Measurements from ENCODE around the gene PCBD2.
"Not testable (repeated sequence)": the region's sequence is repeated elsewhere in the genome, so short reads cannot be mapped to it uniquely, and the experiment has no call there.

The PCBD2 gene

DNA sequence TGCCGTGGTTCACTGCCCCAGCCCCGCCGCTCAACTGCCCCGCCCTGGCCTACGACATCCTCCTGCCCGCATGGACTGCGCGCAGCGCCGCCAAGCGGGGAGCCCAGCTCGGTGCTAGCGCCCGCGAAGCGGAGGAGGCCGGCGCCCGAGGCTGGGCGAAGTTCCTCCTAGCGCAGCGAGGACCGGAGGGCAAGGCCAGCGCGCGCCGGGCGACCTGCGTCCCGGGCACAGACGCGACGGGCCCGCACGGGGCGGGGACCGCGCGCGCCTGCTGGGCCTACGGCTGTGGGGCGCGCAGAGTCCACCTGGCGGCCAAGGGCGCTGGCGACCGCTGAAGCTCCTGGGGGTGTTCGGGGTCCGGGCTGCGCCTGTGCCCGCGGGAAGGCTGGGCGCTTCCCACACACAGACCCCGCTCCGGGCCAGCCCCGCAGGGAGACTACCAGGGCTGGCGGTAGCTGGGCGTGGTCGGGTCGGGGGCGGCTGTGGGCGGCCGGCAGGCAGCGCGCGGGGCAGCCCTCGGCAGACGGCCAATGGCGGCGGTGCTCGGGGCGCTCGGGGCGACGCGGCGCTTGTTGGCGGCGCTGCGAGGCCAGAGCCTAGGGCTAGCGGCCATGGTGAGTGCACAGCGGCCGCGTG is at the start of gene PCBD2:
PCBD2 (plus strand) TSS at position 522 of the 636 bp plus-strand sequence; CDS start at position 531, 9 bp downstream.
- in situ Hi-C loops (cut with MboI; ENCODE audit: low sequenced_read_pairs) = no loop called here

DNA sequence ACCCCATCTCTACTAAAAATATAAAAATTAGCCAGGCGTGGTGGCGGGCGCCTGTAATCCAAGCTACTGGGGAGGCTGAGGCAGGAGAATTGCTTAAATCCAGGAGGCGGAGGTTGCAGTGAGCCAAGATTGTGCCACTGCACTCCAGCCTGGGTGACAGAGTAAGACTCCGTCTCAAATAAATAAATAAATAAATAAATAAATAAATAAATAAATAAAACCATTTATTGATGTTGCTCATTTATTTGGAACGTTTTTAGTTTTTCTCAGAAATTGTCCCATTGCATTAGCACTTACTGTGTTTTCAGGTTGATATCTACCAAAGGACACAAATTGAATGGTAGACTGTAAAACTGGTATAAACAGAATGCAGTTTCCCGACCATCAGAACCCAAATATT is 48.5 kb upstream of the PCBD2 start:
- in situ Hi-C loops (cut with MboI; ENCODE audit: low sequenced_read_pairs) = not testable (repeated sequence)

DNA sequence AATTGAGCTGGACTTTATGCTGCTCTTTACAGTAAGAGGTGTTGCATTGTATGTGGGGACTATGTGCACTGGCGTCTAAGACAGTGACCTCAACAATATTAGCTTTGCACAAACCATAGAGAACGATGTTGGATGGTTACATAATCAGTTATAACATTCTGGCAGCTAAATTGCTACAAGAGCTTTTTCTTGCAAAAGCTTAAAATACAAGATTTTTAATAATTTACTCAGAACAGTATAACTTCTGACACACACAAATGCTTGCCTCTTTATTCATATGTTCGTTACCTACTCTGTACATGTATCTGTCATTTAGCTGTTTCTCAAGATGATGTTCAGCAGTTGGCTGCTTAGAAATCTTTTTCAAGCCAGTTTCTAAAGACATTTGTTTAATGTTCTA is 47.5 kb upstream of the PCBD2 start:
- in situ Hi-C loops (cut with MboI; ENCODE audit: low sequenced_read_pairs) = no loop called here

DNA sequence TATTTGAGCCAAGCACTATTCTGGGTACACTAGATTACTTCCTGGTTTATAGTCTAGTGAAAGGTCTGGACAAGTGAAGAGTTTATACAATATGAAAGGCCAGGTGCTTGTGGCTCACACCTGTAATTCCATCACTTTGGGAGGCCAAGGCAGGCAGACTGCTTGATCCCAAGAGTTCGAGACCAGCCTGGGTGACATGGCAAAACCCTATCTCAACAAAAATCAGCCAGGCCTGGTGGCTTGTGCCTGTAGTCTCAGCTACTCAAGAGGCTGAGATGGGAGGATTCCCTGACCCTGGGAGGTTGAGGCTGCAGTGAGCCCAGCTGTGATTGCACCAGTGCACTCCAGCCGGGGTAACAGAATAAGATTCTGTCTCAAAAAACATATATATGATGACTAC is 40.2 kb upstream of the PCBD2 start:
- in situ Hi-C loops (cut with MboI; ENCODE audit: low sequenced_read_pairs) = no loop called here

DNA sequence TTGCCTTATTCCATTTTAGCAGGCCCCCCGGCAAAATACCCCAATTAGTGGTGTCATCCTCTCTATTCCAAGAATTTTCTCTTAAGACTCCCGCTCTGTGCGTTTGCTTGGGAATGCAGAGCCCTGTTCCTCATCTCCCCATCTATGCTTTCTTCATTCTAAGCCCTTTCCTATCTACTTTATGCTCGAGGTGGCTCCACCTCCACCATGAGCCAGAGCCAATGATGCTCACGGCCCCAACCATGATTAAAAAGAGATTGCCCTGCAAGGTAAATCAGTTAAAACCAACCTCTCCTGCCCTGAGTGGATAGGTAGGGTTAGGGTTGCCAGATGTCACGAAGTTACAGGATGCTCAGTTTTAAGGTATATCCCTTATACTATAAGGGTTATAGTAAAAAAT is 31.4 kb upstream of the PCBD2 start:
- in situ Hi-C loops (cut with MboI; ENCODE audit: low sequenced_read_pairs) = no loop called here

DNA sequence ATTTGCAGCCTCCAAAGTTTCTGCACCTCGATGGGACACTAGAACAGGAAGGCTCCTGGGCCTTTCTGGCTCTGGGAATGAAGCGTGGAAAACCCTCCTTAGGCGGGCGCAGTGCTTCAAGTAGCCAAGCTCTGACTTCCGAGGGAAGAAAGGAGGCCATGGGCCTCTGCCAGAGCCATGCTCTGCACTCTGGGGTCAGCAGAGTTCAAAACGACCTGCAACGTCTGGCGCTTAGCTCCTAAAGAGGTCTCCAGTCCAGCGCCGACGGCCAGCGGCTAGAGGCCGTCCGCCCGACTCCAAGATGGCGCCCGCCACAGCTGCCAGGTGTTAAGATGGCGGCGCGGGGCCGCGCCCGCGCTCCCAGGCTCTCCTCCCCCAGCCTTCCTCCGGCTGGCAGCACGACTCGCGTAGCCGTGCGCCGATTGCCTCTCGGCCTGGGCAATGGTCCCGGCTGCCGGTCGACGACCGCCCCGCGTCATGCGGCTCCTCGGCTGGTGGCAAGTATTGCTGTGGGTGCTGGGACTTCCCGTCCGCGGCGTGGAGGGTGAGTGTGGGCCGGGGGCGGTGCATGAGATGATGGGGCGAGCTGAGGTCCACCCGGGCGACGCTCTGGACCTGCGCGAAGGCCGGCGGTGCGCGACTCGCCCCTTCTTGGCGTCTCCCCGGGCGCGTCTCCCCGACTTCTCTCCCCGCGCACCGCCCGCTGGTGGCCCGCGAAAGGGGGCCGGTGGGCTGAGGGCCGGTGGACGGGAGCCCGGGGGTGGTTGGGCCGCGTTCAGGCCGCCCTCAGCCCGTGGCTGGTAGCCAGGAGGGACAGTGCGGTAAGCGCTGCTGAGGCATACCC is 30.7 kb upstream of the PCBD2 start, which contains the start of gene TXNDC15:
TXNDC15 (plus strand) TSS at position 385 of the 844 bp plus-strand sequence; CDS start at position 442, 57 bp downstream.
- in situ Hi-C loops (cut with MboI; ENCODE audit: low sequenced_read_pairs) = no loop called here

DNA sequence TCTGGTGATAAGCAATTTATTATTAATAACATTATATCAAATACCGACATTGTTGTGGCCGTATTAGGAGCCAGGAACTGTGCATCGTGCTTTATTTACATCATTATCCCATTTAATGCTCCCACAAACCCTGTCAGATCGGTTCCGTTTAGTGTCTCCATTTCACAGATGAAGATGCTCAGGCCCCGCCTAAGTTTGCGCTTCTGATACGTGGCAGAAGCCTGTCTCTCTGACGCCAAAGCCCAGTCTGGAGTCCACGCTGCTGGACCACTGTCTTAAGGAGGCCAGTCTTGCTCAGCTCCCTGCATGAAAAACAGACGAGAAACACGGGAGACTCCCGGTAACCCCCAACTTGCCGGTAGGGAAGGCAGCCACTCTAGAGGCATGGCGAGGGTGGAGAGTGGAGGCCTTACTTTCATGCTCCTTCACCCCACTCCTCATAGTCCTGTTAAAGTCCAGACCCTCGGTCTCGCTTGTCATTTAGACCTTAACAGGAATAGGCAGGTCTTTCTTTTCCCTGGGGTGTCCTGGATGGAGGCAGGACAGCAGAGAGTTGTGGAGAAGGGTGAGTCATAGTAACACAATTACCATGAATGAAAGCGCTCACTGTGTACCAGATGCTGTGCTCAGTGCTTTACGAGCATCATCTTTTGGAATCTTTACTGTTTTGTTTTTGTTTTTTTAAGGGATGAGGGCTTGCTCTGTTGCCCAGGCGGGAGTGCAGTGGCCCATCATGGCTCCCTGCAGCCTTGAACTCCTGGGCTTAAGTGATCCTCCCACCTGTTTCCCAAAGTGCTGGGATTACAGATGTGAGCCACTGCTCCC is 29.9 kb upstream of the PCBD2 start:
- in situ Hi-C loops (cut with MboI; ENCODE audit: low sequenced_read_pairs) = no loop called here

DNA sequence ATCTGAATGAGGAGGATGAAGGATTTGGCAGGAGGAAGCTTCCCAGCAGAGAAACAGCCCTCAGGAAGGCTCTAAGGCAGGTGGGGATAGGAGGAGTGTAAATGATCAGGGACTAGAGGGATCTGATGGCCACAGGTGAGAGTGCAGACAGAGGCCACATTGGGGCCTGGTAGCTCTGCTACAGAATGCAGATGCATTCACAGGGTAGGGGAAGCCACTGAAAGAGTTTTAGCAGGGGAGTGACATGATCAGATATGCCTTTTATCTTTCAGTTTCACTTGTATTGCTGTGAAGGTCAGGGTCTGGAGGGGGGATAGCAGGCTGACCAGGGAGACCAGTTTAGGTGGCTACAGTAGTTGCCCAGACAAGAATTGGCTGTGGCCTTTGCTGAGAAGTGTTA is 27.8 kb upstream of the PCBD2 start:
- in situ Hi-C loops (cut with MboI; ENCODE audit: low sequenced_read_pairs) = no loop called here

DNA sequence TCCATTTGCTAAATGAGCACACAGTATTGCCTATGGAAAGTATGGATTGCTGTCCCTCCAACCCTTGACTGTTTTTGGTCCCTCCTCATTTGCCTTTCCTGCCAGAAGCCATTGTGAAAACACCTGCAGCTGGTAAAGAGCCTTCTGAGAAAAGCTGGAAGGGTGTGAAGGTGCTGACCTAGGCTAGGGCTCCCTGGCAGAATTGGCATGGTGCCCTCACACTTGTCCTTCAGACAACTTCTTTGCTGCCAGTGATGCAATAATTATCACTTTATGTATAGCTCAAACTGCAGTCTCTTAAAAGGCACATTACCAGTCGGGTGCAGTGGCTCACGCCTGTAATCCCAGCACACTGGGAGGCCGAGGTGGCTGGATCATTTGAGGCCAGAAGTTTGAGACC is 26.5 kb upstream of the PCBD2 start:
- in situ Hi-C loops (cut with MboI; ENCODE audit: low sequenced_read_pairs) = no loop called here

DNA sequence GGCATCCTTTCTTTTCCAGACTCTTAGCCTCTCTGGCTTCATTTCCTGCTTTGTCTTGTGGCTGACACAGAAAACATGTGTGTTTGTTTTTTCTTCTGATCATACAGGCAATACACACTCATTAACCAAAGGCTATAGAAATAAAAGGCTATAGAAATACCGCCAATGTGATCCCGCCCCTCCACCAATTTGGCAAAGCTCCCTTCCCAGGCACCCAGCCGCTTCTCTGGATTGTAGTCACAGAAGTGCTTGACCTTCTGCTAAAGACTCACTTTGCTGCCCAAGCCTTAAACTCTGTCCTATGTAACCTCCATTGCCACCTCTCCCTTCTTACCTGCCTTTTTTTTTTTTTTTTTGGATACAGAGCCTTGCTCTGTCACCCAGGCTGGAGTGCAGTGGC is 25.5 kb upstream of the PCBD2 start:
- in situ Hi-C loops (cut with MboI; ENCODE audit: low sequenced_read_pairs) = no loop called here

DNA sequence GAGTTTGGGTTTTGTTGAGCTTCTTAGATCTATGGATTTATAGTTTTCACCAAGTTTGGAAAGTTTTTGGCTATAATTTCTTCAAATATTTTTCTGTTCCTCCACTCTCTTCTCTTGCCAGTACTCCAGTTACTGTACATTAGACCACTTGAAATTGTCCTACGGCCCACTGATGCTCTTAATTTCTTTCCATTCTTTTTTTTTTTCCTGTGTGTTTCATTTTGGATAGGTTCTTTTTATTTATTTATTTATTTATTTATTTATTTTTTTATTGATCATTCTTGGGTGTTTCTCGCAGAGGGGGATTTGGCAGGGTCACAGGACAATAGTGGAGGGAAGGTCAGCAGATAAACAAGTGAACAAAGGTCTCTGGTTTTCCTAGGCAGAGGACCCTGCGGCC is 24.0 kb upstream of the PCBD2 start:
- in situ Hi-C loops (cut with MboI; ENCODE audit: low sequenced_read_pairs) = not testable (repeated sequence)

DNA sequence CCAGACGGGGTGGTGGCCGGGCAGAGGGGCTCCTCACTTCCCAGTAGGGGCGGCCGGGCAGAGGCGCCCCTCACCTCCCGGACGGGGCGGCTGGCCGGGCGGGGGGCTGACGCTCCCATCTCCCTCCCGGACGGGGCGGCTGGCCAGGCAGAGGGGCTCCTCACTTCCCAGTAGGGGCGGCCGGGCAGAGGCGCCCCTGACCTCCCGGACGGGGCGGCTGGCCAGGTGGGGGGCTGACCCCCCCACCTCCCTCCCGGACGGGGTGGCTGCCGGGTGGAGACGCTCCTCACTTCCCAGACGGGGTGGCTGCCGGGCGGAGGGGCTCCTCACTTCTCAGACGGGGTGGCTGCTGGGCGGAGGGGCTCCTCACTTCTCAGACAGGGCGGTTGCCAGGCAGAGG is 23.2 kb upstream of the PCBD2 start:
- in situ Hi-C loops (cut with MboI; ENCODE audit: low sequenced_read_pairs) = not testable (repeated sequence)

DNA sequence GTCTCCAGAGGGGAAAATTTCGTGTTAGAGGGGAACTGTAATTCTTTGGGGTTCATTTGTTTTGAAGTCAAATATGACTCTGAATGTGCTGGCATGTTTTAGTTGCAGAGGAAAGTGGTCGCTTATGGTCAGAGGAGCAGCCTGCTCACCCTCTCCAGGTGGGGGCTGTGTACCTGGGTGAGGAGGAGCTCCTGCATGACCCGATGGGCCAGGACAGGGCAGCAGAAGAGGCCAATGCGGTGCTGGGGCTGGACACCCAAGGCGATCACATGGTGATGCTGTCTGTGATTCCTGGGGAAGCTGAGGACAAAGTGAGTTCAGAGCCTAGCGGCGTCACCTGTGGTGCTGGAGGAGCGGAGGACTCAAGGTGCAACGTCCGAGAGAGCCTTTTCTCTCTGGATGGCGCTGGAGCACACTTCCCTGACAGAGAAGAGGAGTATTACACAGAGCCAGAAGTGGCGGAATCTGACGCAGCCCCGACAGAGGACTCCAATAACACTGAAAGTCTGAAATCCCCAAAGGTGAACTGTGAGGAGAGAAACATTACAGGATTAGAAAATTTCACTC is 17.3 kb upstream of the PCBD2 start:
- in situ Hi-C loops (cut with MboI; ENCODE audit: low sequenced_read_pairs) = no loop called here

DNA sequence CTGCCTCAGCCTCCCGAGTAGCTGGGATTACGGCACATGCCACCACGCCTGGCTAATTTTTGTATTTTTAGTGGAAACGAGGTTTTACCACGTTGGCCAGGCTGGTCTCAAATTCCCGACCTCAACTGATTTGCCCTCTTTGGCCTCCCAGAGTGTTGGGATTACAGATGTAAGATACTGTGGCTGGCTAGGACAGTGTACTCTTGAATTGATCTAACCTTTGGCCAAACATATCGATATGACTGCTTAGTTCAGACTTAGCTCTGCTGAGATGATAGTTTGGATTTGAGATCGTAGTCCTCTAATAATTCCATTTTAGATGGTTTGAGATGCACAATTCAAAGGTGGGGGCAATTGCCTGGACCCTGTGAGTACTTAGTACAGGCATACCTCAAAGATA is 15.6 kb upstream of the PCBD2 start:
- in situ Hi-C loops (cut with MboI; ENCODE audit: low sequenced_read_pairs) = no loop called here

DNA sequence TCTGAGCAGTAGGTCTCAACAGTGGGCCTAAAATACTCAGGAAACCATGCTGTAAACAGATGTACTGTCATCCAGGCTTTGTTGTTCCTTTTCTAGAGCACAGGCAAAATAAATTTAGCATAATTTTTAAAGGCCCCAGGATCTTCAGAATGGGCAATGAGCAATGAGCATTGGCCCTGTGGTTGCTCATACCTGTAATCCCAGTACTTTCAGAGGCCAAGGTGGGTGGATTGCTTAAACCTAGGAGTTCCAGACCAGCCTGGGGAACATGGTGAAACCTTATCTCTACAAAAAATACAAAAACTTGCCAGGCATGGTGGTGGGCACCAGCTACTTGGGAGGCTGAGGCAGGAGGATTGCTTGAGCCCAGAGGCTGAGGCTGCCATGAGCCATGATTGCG is 13.5 kb upstream of the PCBD2 start:
- in situ Hi-C loops (cut with MboI; ENCODE audit: low sequenced_read_pairs) = no loop called here

DNA sequence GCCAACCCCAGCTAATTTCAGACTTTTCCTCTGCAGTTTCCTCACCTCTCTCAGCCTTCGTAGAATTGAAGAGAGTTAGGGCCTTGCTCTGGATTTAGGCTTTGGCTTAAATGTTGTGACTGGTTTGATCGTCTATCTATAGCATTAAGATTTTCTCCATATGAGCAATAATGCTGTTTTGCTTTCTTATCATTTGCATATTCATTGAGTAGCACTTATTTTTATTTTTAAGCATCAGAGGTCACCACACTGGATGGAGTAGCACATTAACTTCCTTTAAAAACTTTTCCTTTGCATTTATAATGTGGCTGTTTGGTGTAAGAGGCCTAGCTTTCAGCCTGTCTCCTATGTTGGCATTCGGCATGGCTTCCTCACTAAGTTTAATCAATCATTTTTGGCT is 12.6 kb upstream of the PCBD2 start:
- in situ Hi-C loops (cut with MboI; ENCODE audit: low sequenced_read_pairs) = no loop called here

DNA sequence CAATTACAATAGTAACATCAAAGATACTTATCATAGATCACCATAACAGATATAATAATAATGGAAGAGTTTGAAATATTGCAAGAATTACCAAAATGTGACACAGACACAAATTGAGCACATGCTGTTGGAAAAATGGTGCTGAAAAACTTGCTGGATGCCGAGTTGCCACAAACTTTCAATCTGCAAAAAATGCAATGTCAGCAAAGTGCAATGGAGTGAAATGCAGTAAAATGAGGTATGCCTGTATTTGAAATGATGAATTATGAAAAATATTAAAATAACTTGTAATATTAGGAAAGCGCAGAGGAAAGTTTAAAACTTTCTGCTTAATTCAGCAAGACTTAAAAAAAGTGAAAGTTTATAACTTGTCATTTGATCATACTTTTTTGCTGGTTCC is 12.0 kb upstream of the PCBD2 start:
- in situ Hi-C loops (cut with MboI; ENCODE audit: low sequenced_read_pairs) = no loop called here

DNA sequence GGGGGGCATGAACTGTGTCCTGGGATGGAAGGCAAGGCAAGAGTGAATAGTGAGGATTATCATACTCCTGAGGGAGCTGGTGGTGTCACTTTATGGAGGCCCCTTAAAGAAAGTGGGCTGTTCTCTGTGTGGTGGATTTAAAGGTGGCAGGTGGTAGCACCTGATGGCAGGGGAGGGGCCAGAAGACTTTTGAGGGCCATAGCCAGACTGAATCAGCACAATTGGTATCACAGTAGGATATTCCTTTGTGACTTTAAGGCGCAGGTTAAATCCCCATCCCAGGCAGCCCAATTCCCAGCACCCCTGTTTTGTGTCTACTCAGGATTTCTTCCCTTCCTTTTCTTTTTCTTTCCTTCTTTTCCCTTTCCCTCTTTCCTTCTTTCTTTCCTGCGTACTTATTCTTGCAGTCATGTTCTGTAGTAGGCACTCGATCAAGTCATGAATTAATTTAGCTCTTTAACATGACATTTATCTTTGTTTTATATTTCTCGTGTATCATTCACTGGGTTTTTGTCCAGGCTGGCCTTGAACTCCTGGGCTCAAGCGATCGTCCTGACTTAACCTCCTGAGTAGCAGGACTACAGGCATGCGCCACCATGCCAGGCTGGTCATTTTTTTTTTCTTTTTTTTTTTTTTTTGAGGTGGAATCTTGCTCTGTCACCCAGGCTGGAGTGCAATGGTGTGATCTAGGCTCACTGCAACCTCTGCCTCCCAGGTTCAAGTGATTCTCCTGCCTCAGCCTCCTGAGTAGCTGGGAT is 11.0 kb upstream of the PCBD2 start:
- in situ Hi-C loops (cut with MboI; ENCODE audit: low sequenced_read_pairs) = no loop called here

DNA sequence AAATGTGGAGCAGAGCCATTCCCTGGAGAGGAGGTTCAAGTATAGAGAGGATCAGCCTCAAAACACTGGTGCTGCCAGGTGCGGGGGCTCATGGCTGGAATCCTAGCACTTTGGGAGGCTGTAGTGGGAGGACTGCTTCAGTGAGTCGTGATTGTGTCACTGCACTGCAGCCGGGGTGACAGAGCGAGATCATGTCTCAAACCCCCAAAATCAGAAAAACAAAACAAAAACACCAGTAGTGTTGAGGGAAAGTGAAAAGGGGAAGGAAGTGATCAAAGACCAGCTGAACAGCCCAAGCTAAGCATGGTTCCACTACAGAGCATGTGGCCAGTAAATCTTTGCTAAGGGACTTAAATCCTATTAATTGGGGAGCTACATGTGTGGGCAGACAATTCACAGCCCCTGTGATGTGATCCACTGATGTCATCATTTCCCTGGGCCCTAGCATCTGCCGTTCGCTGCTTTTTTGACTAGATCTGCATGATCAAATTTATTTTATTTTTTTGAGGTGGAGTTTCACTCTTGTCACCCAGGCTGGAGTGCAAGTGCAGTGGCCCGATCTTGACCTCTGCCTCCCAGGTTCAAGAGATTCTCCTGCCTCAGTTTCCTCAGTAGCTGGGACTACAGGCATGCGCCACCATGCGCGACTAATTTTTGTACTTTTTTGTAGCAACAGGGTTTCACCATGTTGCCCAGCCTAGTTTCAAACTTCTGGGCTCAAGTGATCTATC is 2.7 kb upstream of the PCBD2 start:
- in situ Hi-C loops (cut with MboI; ENCODE audit: low sequenced_read_pairs) = no loop called here
